ENCODE results near the gene RPP14.

The RPP14 gene

DNA sequence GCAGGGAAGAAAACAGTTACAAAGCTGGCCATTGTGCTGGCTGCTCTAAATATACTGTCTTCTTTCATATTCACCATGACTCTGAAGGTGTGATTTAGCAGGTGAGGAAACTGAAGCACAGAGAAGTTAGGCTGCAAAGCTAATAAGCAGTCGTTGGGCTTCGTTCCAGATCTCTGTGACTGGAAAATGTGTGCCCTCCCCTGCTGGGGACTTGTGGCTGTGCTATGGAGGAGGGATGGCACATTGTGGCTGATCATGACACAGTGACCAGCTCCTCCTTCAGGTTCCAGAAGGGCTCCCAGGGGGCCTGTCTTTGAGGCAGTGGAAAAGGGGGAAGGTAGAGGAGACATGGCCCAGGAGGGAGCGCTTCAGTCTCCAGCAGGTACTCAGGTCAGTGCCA, 45.9 kb downstream of the RPP14 start:
- Mint-ChIP-seq H3K9me3 (no peaks in the 10 kb centered on the region), H3K27ac (peak overlapping the region; percentile 24), H3K4me3 (no peak overlapping the region)

DNA sequence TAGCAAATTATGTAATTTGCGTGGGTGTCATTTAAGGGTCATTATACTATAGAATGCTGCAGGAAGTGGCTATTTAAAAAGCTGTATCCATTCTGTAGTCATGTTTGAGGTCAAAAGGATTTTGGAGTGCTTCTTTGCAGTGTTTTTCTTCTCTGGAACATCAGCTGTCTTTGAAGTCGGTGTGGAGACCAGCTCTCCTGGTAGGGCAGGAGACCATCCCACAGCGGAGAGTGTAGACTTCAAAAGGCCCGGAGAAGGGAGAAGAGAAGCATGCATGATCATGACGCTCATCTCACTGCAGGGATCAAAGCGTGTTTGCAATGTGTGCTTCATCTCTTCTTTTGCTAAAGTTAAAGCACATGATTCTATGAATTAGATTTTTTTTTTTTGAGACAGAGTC, 46.6 kb downstream of the RPP14 start:
- Mint-ChIP-seq H3K36me3 (ENCODE audit: low read depth) (peaks cover 23% of the 10 kb centered on the region), H3K9me3 (no peaks in the 10 kb centered on the region), H3K4me3 (no peak overlapping the region), H3K4me1 (ENCODE audit: low read depth) (peaks cover 91% of the 10 kb centered on the region), H3K27ac (no peak overlapping the region), H3K27me3 (no peaks in the 10 kb centered on the region)

More for the DNA sequence above, 45.9 kb downstream of the RPP14 start:
- Mint-ChIP-seq H3K4me1 (ENCODE audit: low read depth) (peaks cover 91% of the 10 kb centered on the region), H3K27me3 (no peaks in the 10 kb centered on the region), H3K36me3 (ENCODE audit: low read depth) (peaks cover 27% of the 10 kb centered on the region)

DNA sequence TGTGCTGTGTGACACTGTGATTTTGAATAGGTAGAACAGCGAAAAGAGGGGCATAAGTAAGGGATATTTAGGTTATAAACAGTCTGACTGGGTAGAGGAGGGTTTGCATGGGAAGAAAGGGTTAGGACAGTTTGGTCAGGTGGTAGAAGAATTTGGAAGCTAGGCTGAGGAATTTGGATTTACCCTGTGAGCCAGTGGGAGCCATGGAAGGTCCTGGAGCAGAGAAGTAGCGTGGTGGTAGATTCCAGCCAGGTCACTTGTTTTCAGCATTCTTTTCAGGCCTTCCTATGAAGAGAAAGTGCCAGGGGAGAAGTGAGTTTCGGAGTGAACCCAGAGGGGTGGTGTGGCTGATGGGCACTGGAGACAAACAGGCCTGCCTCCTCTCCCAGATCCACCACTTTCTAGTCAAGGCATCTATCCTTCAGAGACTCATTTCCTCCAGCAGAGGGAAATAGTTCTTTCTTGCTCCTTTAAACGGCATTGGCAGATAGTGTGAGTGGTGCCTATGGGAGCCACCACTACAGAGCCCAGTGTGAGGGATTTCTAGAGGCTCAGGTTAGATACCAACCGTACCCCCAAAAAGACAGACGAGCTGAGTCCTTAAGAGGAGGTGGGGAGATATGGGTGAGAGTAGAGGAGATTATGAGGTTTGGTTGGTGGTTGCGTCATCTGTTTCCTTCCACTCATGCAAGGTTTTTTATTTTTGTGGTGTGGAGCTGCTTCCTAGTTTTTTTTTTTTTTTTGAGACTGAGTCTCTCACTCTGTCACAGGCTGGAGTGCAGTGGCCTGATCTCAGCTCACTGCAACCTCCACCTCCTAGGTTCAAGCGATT, 47.9 kb downstream of the RPP14 start:
- peak overlapping the region; percentile 54 for H3K4me3 Mint-ChIP-seq
- H3K36me3 Mint-ChIP-seq (ENCODE audit: low read depth), result peaks cover 14% of the 10 kb centered on the region
- H3K4me1 Mint-ChIP-seq (ENCODE audit: low read depth), result peaks cover 92% of the 10 kb centered on the region
- no peaks in the 10 kb centered on the region for H3K9me3 Mint-ChIP-seq
- H3K27ac Mint-ChIP-seq, result peak overlapping the region; percentile 90
- H3K27me3 Mint-ChIP-seq, result no peaks in the 10 kb centered on the region

DNA sequence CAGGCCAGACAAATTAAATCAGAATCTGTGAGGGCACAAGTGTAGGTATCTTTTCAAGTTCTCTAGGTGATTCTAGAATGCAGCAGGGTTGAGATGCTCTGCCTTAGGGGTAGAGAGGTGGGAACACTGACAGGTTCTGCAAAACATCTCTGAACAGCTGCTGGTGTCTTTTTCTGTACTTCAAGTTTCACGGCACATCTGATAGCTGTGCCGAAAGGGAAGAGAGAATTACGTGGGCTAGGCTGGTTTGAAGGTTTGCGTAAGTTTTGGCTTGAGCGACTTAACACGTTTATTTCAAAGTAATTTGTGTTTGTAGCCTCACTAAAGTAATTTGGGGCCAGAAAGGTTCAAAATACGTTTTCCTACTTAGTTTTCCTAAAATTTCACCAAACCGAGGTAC, 49.1 kb downstream of the RPP14 start:
- H3K27ac Mint-ChIP-seq, result peak overlapping the region; percentile 90
- peaks cover 10% of the 10 kb centered on the region for H3K36me3 Mint-ChIP-seq (ENCODE audit: low read depth)
- H3K4me1 Mint-ChIP-seq (ENCODE audit: low read depth), result peaks cover 80% of the 10 kb centered on the region
- no peaks in the 10 kb centered on the region for H3K27me3 Mint-ChIP-seq
- H3K4me3 Mint-ChIP-seq, result peak overlapping the region; percentile 20
- H3K9me3 Mint-ChIP-seq, result no peaks in the 10 kb centered on the region

DNA sequence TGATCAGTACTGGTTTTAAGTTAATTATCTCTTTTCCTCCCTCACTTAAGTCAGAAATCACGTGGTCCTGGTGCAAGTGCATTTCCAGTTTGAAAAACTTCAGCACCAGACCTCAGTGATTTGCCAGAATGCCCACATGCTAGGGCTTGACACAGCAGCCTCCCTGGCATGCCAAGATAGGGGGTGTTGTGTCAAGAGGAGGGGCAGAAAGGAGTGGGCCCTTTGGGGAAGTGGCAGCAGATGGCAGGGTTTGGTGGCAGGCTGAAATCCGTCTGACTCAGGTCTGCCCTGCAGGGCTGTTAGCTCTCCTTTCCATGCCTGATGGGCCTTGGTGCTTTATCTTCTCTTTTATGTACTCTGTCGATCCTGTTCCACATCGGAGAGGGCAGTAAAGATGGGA, 50.0 kb downstream of the RPP14 start:
- Mint-ChIP-seq H3K27ac (peak overlapping the region; percentile 40), H3K4me3 (no peak overlapping the region), H3K36me3 (ENCODE audit: low read depth) (peaks cover 10% of the 10 kb centered on the region), H3K9me3 (no peaks in the 10 kb centered on the region), H3K4me1 (ENCODE audit: low read depth) (peaks cover 72% of the 10 kb centered on the region), H3K27me3 (no peaks in the 10 kb centered on the region)

DNA sequence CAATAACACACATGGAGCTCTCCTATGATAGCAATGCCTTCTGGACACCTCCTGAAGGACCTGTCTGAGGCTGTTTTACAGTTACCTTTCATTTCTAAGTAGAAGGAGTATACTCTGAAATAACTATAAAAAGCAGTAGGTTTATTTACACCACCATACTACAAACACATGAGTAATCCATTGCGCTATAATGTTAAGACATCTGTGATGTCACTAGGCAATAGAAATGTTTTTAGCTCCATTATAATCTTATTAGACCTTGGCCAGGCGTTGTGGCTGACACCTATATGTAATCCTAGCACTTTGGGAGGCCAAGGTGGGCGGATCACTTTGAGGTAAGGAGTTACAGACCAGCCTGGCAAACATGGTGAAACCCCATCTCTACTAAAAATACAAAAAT, 51.4 kb downstream of the RPP14 start:
- H3K9me3 Mint-ChIP-seq, result no peaks in the 10 kb centered on the region
- peaks cover 6% of the 10 kb centered on the region for H3K36me3 Mint-ChIP-seq (ENCODE audit: low read depth)
- peak overlapping the region; percentile 92 for H3K27ac Mint-ChIP-seq
- H3K4me1 Mint-ChIP-seq (ENCODE audit: low read depth), result peaks cover 64% of the 10 kb centered on the region
- H3K4me3 Mint-ChIP-seq, result no peak overlapping the region
- no peaks in the 10 kb centered on the region for H3K27me3 Mint-ChIP-seq

DNA sequence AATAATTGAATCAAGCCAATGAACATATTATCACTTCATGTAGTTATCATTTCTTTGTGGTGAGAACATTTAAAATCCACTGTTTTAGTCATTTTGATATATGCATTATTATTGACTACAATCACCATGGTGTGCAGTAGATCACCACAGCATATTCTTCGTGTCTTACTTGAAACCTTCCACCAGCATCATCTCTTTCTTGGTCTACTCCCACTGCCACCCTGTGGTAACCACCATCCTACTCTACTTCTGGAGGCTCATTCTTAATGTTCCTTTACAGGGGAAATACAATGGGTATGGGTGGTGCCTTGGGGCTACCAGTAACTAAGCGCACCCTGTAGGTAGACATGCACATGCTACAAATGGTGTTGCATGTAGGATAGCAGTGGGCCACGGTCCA, 52.0 kb downstream of the RPP14 start:
- H3K4me3 Mint-ChIP-seq, result no peak overlapping the region
- H3K27ac Mint-ChIP-seq, result peak overlapping the region; percentile 92
- H3K36me3 Mint-ChIP-seq (ENCODE audit: low read depth), result peaks cover 3% of the 10 kb centered on the region
- H3K27me3 Mint-ChIP-seq, result no peaks in the 10 kb centered on the region
- H3K4me1 Mint-ChIP-seq (ENCODE audit: low read depth), result peaks cover 60% of the 10 kb centered on the region
- no peaks in the 10 kb centered on the region for H3K9me3 Mint-ChIP-seq

DNA sequence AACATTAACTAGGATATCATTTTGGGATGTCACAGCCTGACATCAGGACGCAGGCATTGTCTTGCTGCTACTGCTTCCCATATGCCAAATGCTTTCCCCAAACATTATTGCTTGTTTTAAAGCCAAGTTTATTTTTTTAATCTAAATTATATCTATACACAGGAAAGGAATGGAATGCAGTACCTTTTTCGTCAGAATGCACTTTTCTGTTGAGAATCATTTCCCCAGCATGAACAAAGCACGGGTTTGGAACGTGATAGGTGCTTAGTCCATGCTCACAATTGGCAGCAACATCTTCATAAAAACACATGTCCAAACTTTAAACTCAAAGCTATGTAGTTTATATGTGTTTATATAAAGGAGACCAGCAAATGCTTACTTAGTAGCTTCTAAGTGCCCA, 52.8 kb downstream of the RPP14 start:
- H3K27me3 Mint-ChIP-seq, result no peaks in the 10 kb centered on the region
- H3K36me3 Mint-ChIP-seq (ENCODE audit: low read depth), result peaks cover 4% of the 10 kb centered on the region
- H3K4me1 Mint-ChIP-seq (ENCODE audit: low read depth), result peaks cover 60% of the 10 kb centered on the region
- H3K9me3 Mint-ChIP-seq, result no peaks in the 10 kb centered on the region
- H3K27ac Mint-ChIP-seq, result peak overlapping the region; percentile 92
- no peak overlapping the region for H3K4me3 Mint-ChIP-seq

DNA sequence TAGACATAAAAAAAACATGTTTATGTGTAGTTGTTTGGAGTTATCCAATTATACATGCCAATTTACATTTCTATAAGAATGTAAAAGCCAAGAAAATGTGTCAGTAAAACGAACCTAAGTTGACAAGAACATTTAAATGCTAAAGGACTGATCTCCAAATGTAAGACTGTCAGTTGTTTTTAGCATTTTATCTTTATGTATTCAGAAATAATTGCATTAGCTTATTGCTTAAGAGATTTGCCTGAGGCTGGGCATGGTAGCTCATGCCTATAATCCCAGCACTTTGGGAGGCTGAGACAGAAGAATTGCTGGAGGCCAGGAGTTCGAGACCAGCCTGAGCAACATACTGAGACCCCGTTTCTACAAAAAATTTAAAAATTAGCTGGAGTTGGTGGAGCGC, 53.6 kb downstream of the RPP14 start:
- Mint-ChIP-seq H3K4me3 (no peak overlapping the region), H3K27ac (no peak overlapping the region), H3K36me3 (ENCODE audit: low read depth) (peaks cover 4% of the 10 kb centered on the region), H3K27me3 (no peaks in the 10 kb centered on the region), H3K9me3 (no peaks in the 10 kb centered on the region), H3K4me1 (ENCODE audit: low read depth) (peaks cover 60% of the 10 kb centered on the region)

DNA sequence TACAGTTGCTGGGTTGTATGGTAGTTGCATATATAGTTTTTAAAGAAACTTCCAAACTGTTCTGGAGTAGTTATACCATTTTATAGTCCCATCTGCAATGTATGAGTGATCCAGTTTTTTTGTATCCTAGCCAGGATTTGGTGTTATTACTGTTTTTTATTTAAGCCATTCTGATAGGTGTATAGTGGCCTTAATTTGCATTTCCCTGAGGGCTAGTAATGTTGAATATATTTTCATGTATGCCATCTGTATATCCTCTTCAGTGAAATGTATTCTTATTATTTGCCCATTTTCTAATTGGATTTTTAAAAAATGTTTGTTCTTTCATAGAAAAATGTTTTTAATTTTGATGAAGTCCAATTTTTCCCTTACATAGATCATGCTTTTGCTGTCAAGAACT, 55.8 kb downstream of the RPP14 start:
- H3K9me3 Mint-ChIP-seq, result no peaks in the 10 kb centered on the region
- peaks cover 60% of the 10 kb centered on the region for H3K4me1 Mint-ChIP-seq (ENCODE audit: low read depth)
- H3K27ac Mint-ChIP-seq, result no peak overlapping the region
- peaks cover 14% of the 10 kb centered on the region for H3K36me3 Mint-ChIP-seq (ENCODE audit: low read depth)
- H3K4me3 Mint-ChIP-seq, result no peak overlapping the region
- H3K27me3 Mint-ChIP-seq, result no peaks in the 10 kb centered on the region

DNA sequence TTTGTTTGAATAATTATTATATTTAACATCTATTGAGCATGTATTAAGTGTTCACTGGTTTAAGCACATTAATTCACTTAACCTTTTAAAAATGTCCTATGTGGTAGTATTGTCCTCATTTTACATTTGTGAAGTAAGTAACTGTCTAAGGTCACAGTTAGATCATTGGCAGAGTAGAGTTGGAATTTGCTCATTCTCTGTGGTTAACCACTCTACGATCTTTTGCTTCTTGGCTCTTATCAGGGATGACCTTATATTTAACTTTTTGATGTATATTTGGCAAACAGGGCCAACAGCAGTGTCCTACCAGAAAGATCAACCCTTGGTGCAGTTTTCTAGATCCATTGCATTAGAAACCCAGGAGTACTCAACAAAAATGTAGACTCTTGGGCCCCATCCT, 60.7 kb downstream of the RPP14 start:
- H3K36me3 Mint-ChIP-seq (ENCODE audit: low read depth), result peaks cover 25% of the 10 kb centered on the region
- H3K9me3 Mint-ChIP-seq, result no peaks in the 10 kb centered on the region
- no peaks in the 10 kb centered on the region for H3K27me3 Mint-ChIP-seq
- H3K4me1 Mint-ChIP-seq (ENCODE audit: low read depth), result peaks cover 43% of the 10 kb centered on the region
- H3K4me3 Mint-ChIP-seq, result no peak overlapping the region
- peak overlapping the region; percentile 53 for H3K27ac Mint-ChIP-seq

DNA sequence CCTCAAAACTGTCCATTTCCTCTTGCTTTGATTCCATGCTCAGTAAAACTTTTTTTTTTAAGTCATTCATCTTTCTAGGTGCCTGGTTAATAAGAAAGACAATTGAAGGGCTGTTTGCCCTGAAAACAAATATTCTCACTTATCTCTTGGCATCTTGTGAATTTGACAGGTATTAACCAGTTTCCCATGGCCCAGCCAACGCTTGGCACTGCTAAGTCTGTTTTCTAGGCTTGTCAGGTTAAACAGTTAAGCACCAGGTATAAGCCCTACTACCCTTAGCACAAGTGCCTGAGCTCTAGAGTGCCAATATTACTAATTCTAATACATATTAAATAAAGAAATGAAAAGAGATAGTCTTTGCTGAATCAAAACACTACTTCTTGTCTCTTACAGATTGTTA, 63.0 kb downstream of the RPP14 start:
- H3K27ac Mint-ChIP-seq, result no peak overlapping the region
- peaks cover 29% of the 10 kb centered on the region for H3K36me3 Mint-ChIP-seq (ENCODE audit: low read depth)
- H3K4me1 Mint-ChIP-seq (ENCODE audit: low read depth), result peaks cover 33% of the 10 kb centered on the region
- no peaks in the 10 kb centered on the region for H3K9me3 Mint-ChIP-seq
- H3K27me3 Mint-ChIP-seq, result no peaks in the 10 kb centered on the region
- no peak overlapping the region for H3K4me3 Mint-ChIP-seq
